ENCODE results near the gene ATP6V0B. TPM values are rescaled to one million over a fixed set of nuclear protein-coding genes. Genes with fewer than 3 reads are reported as not detected.

ATP6V0B gene
- total and polyA plus RNA-seq, 2 of the 4 experiments (the other 2 are of a cell fraction), result 72.1 to 169 TPM

- TF ChIP-seq SMC3 (IDR thresholded peaks at IDR 0.05; ENCODE audit: low read depth, low read length) (no peak), NFE2L2 (IDR thresholded peaks at IDR 0.05; ENCODE audit: low read depth, low read length) (no peak), CTCF (conservative IDR thresholded peaks at IDR 0.05; ENCODE audit: low read depth, low read length) (no peak), MAFK (IDR thresholded peaks at IDR 0.05; ENCODE audit: low read depth, low read length) (no peak), MAZ (IDR thresholded peaks at IDR 0.05; ENCODE audit: borderline replicate concordance, low read depth, low read length) (no peak), ELK1 (IDR thresholded peaks at IDR 0.05; ENCODE audit: borderline replicate concordance, low read depth, low read length) (no peak), USF2 (IDR thresholded peaks at IDR 0.05; ENCODE audit: low read depth, low read length) (no peak), POLR2A (IDR thresholded peaks at IDR 0.05; ENCODE audit: low read depth, low read length) (no peak), MXI1 (IDR thresholded peaks at IDR 0.05; ENCODE audit: borderline replicate concordance, low read depth, low read length) (no peak), FOS (IDR thresholded peaks at IDR 0.05; ENCODE audit: low read depth, low read length) (no peak), RAD21 (IDR thresholded peaks at IDR 0.05; ENCODE audit: low read length) (no peak), CEBPB (IDR thresholded peaks at IDR 0.05; ENCODE audit: low read depth, low read length) (no peak), RFX5 (IDR thresholded peaks at IDR 0.05; ENCODE audit: low read depth, low read length) (no peak), BHLHE40 (IDR thresholded peaks at IDR 0.05; ENCODE audit: low read depth, low read length) (no peak)
- H3K56ac ChIP-seq (ENCODE audit: extremely low read depth, insufficient read depth, low read length), result no peak overlapping the region
- DNase-seq, result no peak
- no peak overlapping the region for H2BK120ac ChIP-seq (ENCODE audit: low read depth, low read length)
- dilution Hi-C loops (cut with HindIII; ENCODE audit: low sequenced_read_pairs, unreplicated experiment) (no loop called here), in situ Hi-C loops (cut with MboI; ENCODE audit: low sequenced_read_pairs) (loop anchor here (25.0 kb wide), 1 partner anchor 412 kb away; the partner anchor contains the start of gene PTPRF), intact Hi-C loops (cut with micrococcal nuclease) (no loop called here)
- no peak overlapping the region for H3K27ac ChIP-seq (ENCODE audit: insufficient read depth, low read length)
- no peak for ATAC-seq (ENCODE audit: low read depth)
- H3K9me1 ChIP-seq (ENCODE audit: insufficient read depth, low read length), result peaks cover 11% of the 10 kb centered on the region
- H4K91ac ChIP-seq (ENCODE audit: insufficient read depth, low read depth, low read length), result no peak overlapping the region
- no peak overlapping the region for H2BK15ac ChIP-seq (ENCODE audit: low read depth, low read length)
- H3K14ac ChIP-seq (replicated peaks; ENCODE audit: low read depth, low read length), result no peak overlapping the region
- no peak overlapping the region for H3K4me2 ChIP-seq (ENCODE audit: low read depth, low read length)
- no peak overlapping the region for H2AK5ac ChIP-seq (ENCODE audit: low read depth, low read length)
- no peak overlapping the region for H2BK20ac ChIP-seq (ENCODE audit: low read depth, low read length)
- H2AFZ ChIP-seq (replicated peaks; ENCODE audit: low read length, poor library complexity), result no peak overlapping the region
- H2BK5ac ChIP-seq (ENCODE audit: low read depth, low read length, poor library complexity, severe bottlenecking), result no peak overlapping the region
- peaks cover 15% of the 10 kb centered on the region for H3K4me1 ChIP-seq (ENCODE audit: control insufficient read depth, insufficient read depth, low read length)
- CTCF ChIA-PET, result no interaction called here
- no peak overlapping the region for H4K8ac ChIP-seq (ENCODE audit: low read depth in 2 of 2, low read length in 2 of 2)
- no peak overlapping the region for H3K4ac ChIP-seq (ENCODE audit: low read depth, low read length)
- H2AK9ac ChIP-seq (replicated peaks; ENCODE audit: low read depth, low read length, poor library complexity), result no peak overlapping the region
- H3K4me3 ChIP-seq (ENCODE audit: insufficient read depth, low read depth, low read length), result no peak overlapping the region
- no peak overlapping the region for H3K9ac ChIP-seq (ENCODE audit: low read depth, low read length)
- peaks cover 26 to 62% of the 10 kb centered on the region in 2 experiments for H3K79me1 ChIP-seq (ENCODE audit: low read depth in 1 of 2, low read length in 2 of 2)
- no peaks in the 10 kb centered on the region for H3K9me3 ChIP-seq (ENCODE audit: control insufficient read depth, insufficient read depth, low read length)
- H4K20me1 ChIP-seq (ENCODE audit: insufficient read depth, low read length), result peaks cover 19% of the 10 kb centered on the region
- POLR2A ChIA-PET (ENCODE audit: unreplicated experiment), result no interaction called here
- no TSS peak for BruUV-seq (replicated peaks)
- WGBS, 2 experiments (ENCODE audit: extremely low coverage in 2 of 2, insufficient read length in 1 of 2), result 91% methylated on average over 13 of the region's 13 CpGs; no CpG with 5 or more reads in 1 of the 2 experiments
- H3K36me3 ChIP-seq (ENCODE audit: control insufficient read depth, insufficient read depth, low read length), result peaks cover 5% of the 10 kb centered on the region
- no peak overlapping the region for H3K18ac ChIP-seq (ENCODE audit: low read depth, low read length)
- H3K27me3 ChIP-seq (ENCODE audit: control insufficient read depth, insufficient read depth, low read length), result no peaks in the 10 kb centered on the region
- no peak overlapping the region for H4K5ac ChIP-seq (ENCODE audit: low read depth, low read length)
- H3K23ac ChIP-seq (ENCODE audit: low read depth, low read length), result no peak overlapping the region
Observed at GRCh38 chr1:43949678-43950077, 25.1 kb upstream of the ATP6V0B start.

Measured in IMR-90 (cell line).